CD4-positive, alpha-beta T cell treated with Interleukin-6 for 4 hours (primary cell): ENCODE measurements around the gene EIF4EBP2.

Experiments used
- DNase-seq: peaks from one replicate; pipeline ENCODE4 v3.0.0-alpha.2; 2020; ENCODE audit warnings: mixed read lengths

Gene EIF4EBP2

DNA sequence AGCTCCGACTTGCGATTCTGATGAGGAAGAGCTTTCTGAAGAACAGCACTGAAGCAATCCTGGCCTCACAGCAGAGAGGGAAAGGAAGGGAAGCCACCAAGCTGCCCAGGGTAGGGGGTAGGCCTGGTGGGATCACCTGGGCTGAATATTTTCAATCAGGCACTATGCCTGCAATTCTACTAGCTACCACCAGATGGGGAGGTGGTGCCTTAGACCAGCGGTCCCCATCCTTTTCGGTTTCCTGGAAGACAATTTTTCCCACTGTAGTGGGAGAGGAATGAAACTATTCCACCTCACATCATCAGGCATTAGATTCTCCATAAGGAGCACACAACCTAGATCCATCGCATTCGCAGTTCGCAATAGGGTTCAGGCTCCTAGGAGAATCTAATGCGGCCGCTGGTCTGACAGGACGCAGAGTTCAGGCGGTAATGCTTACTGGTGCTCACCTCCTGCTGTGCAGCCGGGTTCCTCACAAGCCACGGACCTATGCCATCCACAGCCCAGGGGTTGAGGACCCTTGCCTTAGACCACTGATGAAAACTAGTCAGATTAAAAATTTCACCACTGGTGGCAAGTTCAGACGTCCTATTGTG lies 24.3 kb upstream of the EIF4EBP2 start:
- DNase-seq, result peak; percentile 24

DNA sequence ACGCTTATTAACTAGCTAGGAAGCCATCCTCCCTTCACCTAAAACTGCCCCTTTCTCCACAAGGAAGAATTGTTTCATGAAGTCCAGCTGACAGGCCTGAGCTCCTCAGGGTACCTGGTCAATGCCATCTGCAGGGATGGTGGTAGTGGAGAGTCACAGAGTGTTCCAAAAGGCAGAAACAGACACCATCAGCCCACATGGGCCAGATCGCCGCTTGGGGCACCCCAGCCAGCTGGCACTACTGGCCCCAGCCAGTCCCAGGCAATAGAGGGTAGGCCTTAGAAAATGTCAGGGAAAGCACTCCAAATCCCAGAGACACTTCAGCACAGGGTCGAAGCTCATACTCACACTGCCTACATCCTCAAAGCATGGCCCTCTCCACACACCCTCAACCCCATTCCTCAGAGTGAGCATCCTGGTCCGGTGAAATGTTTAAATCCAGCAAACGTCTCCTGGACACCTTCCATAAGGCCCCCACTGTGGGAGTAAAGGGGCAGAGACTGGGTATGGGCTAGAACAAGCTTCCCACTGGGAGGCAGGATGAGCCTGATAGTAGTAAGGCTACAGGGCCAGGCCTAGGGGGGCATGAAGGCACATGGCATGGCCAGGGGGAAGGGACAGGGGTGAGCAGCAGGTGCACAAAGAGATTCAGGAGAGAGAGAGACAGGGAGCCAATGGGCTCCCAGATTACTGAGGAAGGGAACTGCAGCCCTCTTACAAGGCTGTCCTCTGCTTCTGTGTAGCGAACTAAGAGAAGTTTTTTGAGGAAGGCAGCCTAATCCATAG lies 23.4 kb upstream of the EIF4EBP2 start:
- DNase-seq, result no peak

DNA sequence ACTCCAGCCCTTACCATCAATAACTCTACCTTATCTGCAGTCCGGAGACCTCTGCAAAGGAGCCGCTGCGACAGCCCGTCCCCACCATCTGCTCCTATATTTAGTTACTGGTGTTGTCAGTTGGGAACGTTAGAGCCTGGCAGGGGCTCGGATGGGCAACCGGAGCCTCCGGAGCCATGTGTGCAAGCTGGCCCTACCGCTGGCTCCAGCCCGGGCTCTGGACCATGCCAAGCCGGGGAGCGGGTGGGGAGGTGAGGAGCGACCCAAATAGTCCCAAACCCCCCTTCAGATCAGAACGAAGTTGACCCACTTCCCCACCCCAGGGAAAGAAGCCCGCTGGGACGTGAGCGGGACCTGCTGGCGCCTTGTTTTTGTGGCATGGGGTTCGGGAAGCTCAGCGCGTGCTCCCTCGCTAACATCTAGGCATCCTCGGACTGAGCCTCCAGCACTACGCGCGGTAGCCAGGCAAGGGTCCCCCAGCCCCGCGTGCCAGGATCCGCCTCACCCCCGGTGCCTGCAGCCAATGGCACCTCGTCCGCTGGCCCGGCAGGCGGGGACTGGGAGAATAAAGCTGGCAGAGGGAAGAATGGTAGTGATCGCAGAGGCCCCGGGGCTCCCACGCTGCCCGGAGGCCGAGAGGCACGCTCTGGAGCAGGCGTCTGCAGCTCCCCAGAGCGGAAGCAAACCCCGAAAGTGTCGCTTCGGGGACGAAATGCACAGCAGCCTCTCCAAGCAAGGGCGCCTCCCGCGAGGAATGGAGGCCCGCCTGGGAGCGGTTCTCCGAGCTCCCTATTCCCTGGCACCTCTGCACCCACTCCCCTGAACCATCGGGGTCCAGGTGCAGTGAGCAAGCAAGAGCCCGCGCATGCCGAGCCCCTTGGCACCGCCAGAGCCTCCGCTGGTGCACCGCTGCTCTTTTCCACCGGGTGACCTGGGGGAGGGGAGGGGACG lies 22.2 kb upstream of the EIF4EBP2 start:
- peak; percentile 54 for DNase-seq

DNA sequence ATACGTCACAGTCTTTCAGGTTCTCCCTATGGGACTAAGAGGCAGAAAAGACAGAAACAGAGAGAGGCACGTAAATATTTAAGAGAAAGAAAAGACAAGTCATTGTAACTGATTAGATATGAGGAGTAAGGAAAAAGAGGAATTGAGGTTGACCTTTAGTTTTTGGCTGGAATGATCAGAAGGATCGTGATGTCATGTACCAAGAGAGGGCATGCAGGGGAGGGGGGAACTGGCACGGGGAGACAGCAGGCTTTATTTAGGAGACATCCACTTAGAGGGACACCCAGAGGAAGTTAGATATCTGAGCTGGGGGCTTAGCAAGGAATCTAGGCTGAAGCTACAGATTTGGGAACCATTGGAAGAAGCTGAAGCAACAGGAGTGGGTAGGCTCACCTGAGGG lies 12.3 kb upstream of the EIF4EBP2 start:
- DNase-seq, result no peak

DNA sequence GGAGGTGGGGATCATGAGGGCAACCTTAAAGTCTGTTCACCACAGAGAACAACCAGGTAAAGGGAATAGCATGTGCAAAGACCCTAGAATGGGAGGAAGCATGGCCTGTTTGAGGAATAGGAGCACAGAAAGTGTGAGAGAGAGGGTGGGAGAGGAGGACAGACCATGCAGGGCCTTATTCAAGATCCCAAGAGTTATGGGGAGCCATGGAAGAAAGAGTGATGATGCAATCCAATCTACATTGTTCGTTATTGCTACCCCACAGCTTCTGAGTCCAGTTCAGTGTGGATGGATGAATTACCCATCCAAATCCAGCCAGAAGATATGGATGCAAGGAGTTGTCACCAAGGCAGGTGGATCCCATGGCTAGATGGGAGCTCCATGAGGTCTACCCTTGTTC lies 7.8 kb upstream of the EIF4EBP2 start:
- DNase-seq, result no peak

DNA sequence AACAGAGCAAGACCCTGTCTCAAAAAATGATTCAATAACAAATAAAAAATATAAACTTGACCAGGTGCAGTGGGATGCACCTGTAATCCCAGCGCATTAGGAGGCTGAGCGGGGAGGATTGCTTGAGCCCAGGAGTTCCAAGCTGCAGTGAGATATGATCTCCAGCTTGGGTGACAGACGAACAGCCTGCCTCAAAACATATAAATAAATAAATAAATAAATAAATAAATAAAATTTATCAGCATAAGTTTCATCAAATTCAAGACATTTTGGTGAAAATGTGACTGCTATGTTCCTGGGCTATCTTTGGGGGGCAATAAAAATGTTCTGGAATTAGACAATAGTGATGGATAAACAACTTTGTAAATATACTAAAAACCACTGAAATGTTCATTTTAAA lies 4.8 kb upstream of the EIF4EBP2 start:
- DNase-seq, result no peak

DNA sequence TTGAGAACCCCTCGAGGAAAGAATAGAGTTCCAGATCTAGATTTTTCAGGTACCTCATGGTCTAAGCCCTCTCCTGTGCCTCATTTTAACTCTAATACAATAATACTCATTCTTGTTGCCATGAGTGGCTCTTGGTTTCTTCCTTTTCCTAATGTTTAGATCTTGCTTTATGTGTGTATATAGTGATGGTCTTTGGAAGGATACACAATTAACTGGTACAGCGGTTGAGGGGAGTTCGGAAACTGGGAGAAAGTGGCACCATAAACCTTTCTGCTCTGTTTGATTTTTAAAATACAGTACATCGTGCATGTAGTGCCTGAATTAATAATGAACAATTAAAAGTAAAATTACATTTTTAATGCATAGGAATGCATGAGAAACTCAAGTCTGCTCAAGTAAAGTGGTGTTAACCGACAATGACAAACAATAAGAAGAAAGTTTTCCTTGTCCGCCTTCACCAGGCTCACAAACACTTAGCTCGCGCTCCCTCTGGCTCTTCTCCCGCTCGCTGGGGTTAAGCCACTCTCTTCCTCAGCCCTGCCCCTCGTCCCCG lies 386 bp upstream of the EIF4EBP2 start:
- DNase-seq, result no peak

DNA sequence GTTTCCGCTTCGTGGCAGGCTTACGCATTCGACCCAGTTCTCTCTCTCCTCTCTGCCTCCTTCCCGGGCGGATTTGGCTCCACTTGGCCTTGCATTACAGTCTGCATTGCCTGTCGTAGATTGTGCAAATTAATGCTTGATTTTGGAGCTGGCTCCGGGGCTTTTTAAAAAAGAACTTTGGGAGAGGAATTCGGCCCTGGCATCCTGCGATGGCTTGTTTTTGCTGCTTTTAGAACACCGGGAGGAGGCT lies 767 bp downstream of the EIF4EBP2 start:
- DNase-seq, result no peak

DNA sequence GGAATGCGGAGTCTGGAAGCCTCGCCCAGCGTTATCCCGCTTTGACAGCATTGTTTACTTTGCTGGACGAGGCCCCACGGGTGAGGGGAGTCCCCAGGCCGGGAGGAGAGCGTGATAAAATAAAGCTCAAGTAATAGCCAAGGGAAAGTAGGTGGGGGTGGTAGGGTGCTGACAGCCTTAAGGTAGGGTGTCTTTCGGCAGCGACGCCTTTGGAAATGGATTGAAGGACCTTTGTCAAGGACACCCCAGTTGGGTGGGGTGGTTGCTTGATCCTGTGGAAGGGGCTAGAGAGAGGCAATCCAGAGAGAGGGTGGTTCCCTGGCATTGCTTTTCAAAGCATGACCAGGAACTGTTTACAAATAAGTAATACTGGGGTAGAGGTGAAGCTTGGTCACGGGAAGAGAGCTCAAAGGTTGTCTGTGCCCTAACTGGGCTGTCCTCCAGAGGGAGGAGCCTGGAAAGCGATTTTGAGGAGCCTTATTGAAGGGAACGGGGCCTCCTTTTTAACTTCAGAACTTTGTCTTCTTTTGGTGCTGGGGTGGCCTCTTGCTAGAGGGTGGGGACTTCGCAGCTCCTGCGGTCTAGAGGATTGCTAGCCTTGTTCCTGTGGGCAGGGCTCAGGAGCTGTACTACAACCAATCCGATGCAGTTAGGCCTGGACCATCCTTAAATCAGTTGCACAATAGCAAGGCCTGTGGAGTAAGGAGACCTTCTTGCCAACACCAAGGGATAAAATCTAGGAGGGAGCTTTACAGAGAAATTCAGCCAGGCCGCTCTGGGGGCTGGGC lies 1.3 kb downstream of the EIF4EBP2 start:
- DNase-seq, result peak; percentile 41

DNA sequence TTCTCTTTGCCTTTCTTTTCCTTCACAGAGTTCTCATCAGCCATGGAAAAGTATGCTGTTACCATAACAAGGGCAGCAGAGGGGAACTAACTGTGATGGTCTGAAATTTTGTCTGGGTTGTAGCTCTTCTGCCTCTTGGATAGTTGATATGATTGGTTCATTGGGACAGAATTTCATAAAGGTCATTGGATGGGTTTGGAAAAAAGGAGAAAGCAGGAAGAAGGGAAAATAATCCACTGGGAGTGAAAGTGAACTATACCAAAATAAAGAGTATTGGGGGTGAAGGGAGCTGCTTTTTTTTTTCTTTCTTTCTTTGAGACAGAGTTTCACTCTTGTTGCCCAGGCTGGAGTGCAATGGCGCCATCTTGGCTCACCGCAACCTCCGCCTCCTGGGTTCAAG lies 5.8 kb downstream of the EIF4EBP2 start:
- no peak for DNase-seq

DNA sequence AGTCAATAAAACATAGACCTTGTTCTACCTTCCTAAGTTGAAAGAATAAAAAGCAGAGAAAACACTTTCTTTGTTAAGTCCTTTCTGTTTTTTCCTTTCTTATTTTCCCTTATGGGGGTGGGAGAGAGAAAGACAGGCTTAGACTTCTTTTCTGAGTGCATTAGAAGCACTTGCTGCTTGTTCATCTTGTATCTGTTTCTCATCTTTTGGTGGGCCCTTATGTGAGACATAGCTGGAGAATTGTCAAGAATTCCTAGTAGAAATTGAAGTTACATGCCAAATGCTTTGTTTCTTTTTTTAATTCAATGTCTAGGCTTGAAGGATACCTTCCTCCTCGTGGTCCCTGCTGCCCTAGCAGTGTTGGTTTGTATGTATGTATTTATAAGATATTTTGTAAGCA lies 6.7 kb downstream of the EIF4EBP2 start:
- DNase-seq, result no peak

DNA sequence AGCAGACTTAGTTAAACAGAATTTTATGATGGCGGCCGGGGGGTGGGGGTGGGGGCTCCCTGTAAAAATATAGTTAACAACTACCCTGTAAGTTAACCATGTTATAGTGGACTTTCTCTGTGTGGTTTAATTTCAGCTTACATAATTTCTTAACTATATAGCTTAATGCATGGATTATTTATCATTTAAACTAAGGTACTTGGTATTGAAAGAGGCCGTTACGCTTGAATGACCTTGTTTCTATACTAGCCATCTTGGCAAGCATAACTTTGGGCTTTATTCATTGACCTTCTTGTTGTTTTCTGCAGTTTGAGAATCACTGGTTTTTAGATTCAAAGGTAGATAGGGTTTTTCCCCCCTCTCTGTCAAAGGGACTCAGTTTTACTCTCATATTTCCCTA lies 8.4 kb downstream of the EIF4EBP2 start:
- no peak for DNase-seq

DNA sequence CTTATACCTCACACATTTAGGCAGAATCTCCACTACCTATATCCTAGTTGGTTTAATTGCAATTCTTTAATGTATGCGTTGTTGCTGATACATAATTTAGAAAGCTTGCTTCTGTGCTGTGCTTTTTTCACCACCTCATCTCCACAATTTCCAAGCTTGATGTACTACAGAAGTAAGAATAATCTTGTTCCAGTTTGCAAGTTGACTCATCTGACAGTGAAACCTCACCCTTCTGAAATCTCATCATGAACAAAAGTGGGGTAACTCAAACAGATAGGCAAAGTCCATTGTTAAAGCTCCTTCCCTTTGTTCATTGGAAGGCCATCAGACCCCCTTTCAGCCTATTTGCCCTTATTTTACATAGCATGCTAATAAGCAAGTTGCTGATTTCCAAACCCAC lies 13.6 kb downstream of the EIF4EBP2 start:
- no peak for DNase-seq

DNA sequence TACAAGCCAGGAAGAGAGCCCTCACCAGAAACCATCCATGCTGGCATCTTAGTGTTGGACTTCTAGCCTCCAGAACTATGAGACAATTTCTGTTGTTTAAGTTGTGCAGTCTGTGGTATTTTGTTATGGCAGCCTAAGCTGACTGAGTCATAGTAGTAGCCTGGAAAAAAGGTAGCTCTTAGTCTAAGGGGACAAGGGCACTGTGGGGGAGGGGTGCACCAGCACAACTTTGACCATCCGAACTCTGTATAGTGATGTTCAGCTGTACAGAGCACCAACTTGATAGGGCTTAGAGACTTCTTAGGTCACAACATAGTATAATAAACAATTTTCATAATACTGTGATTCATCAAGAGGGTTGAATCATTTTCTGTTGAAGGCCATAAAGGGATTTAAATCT lies 14.3 kb downstream of the EIF4EBP2 start:
- DNase-seq, result no peak

DNA sequence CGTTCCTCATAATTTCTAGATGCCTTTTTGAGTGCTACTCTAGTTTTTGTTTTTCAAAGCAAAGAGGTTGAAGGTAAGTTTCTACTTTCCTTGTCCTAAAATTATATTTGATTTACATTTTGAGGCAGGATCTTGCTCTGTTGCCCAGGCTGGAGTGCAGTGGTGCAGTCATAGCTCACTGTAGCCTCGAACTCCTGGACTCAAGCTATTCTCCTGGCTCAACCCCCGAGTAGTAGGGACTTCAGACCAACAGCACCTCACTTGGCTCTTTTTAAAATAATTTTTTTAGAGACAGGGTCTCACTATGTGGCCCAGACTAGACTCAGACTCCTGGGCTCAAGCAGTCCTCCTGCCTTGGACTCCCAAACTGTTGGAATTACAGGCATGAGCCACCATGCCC lies 14.8 kb downstream of the EIF4EBP2 start:
- DNase-seq, result no peak

DNA sequence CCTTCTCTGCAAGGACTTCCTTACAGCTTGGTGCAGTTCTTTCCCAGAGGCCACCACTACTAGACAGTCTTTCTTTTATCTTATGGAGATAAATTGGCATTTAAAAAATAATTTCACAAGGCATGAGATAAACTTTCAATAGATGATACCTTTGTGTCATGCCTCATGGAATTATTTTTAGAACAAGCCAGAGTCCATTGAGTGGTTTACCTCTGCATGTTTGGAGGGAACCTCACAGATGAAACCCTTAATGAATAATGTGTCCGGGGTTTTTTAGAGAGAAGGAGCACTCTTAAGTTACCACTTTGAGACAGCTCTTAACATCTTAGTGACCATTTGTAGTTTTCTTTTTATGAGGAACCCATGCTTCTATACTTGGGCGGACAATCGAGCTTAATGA lies 20.4 kb downstream of the EIF4EBP2 start:
- DNase-seq, result no peak

DNA sequence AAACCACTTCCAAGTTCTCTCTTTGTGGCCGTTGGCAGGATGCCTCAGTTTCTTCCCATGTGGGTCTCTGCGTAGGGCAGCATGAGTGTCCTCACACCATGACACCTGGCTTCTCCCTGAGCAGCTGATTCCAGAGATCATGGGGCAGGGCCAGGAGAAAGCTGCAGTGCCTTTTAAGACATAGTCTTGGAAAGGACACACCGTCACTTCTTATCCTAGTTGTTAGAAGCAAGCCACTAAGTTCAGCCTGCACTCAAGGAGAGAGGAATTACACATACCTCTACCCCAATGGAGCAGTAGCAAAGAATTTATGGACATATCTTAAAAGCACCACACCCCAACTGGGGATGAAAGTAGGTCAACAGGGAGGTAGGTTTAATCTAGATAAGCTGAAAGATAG lies 21.2 kb downstream of the EIF4EBP2 start:
- DNase-seq, result no peak

DNA sequence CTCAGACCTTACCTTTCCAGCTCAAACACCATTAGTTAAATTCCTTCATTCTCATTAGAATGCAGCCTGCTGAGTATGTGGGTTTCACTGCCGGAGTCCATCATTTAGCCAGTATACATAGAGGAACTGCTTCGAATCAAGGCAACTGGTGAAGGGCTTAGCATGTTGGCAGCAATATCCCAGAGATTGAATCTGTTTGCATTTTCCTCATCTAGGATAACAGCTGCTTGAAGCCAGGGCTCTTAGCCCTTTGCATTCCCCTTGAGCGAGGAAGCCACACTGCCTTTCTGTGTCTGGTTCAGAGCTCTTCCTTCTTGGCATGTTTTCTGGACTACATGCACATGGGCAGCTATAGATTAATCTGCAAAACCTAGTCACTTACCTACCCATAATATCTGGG lies 22.9 kb downstream of the EIF4EBP2 start:
- no peak for DNase-seq

DNA sequence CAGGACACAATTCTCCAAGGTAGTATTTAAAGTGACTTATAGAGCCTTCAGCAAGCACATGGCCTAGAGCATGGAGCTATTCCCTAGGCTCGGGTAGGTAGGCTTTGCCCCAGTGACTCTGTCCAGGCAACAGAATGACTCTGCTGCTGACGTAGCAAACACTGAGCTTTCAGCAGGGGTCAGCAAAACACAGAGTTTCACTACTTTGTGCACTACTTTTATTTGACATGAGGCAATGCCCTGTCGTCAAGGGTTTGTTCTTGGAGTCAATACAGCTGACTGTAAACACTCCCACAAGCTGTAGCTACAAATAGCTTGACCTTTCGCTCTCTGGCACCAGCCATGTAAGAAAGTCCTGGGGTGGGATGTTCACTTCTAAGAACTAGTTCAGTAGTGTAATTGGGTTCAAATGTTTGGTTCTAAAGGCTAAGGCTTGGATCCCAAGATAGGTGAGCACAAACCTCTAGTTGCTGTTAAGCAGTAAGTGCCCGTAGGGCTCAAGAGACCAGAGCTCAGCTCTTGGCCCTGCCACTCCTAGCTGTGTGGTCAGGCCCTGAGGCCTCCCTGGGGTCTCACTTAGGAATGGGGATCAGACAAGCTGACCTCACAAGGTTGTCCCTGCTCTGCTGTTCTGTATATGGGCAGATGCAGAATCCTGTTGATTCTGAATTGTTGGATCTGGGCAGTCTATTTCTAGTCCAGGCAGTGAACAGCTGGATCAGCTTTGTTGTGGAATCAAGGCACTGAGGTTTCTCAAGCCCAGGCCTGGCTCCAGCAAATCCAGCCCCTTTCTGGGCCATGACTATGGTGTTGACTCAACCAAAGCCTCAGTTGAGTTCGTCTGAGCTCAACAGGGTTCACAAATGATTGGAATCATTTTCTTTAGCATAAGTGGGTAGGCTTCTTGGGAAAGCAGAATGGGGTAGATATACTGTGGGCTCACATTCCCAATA lies 26.8 kb downstream of the EIF4EBP2 start:
- DNase-seq, result no peak

DNA sequence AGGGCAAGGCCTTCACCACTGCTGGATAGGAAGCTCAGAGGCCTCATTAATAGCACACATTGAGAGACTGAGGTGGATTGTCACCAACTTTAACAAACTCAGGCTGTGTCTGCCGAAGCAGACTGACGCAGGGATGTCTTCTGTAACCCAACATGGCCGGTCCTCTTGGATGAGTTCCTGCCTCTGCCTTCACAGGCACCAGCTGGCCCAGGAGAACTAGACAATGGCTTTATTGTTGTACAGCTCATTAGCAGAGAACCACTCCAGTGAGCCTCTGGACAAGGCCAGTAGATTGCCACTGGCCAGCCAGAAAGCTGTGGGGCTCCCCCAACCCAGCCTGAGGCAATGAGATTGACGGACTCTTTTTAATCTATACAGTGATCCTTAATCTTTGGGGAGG lies 28.2 kb downstream of the EIF4EBP2 start:
- DNase-seq, result no peak

DNA sequence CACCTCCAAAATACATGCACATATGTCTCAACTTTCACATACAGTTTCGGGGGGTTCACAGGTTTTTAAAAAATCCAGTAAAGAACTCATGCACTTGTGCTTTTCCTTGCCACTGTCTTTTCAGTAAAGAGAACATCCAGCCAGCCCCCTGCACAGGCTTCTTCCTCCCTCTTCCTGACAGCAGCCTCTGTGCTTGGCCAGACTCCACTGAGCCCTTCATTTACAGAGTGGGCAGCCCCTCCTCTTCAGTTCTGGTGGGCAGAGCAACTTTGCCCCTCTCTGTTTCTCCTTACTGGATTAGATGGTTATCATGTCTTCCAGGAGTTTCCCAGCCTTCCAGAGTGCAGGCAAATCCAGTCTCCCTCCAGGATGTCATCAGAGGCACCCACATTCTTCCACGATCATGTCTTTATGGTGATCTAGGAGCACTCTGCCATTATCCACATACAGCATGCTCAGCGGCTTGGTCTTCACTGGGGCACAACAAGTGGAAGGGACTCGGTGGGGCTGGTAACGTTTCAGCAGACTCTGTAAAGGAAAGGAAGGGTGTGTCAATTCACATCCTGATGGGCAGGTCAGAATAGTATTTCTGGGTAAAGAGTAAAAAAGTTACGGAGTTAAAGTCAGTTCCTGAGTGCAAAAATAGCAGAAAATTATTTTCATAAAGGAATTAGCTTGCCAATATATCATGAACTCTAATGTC lies 28.8 kb downstream of the EIF4EBP2 start:
- DNase-seq, result no peak
